K562 (cell line): ENCODE data around the gene RINL. TPM values are rescaled to one million over a fixed set of nuclear protein-coding genes. Genes with fewer than 3 reads are reported as not detected.

Source experiments
- ATAC-seq: fragments of 200-7000 bp; cut with Tn5 transposase; 3 replicates; pipeline ENCODE4 v1.9.1; 2020; ENCODE audit warnings: moderate library complexity
- BruUV-seq: library from RNA; stranded (reverse); fragments of 400-500 nt; replicated peaks from 2 replicates; lab custom pipeline; 2021; lab: Mats Ljungman, UMichigan
- CTCF ChIA-PET: fragments of 300-600 bp; formaldehyde crosslinking; extraction: SDS; loops from one replicate; lab custom pipeline; 2021; ENCODE audit warnings: low intra/inter-chr PET ratio; lab: Yijun Ruan, JAX
- POLR2A ChIA-PET: fragments of 300-600, 350-650 bp; sonication (Branson Sonifier 250); formaldehyde crosslinking; extraction: SDS; loops from one replicate; lab custom pipeline; 2021; ENCODE audit warnings: antibody characterized with exemption, inconsistent platforms; lab: Yijun Ruan, JAX
- DNase-seq, 4 experiments: peaks; one replicate each; pipeline versions ENCODE4 v3.0.0 to v3.0.0-alpha.2; 2011 to 2018; ENCODE audit warnings: low spot score in 3 of 4, mixed read lengths in 3 of 4; ENCODE audit errors: extremely low read depth in 1 of 4
- FAIRE-seq: peaks from 2 replicates; lab custom pipeline; 2011; peaks lifted over from hg19 to GRCh38; lab: Jason Lieb, UNC
- H2AFZ ChIP-seq: 2 replicates; pipeline ENCODE4 v1.6.0; 2011; ENCODE audit warnings: low read depth, low read length, control low read depth, inconsistent platforms
- H3K27ac ChIP-seq: fragments of 200-600 bp; 3 replicates; pipeline ENCODE4 v1.8.0; 2011; ENCODE audit warnings: low read depth, mild to moderate bottlenecking, control low read depth, inconsistent platforms, low read length, moderate library complexity, mixed read lengths; ENCODE audit errors: extremely low read depth
- H3K27me3 ChIP-seq, 2 experiments: fragments of 300-600 bp in 1 of 2; 2 replicates in 1 of 2; 3 replicates in 1 of 2; pipeline versions ENCODE4 v1.6.0 to v1.8.0; 2011; ENCODE audit warnings: inconsistent platforms in 2 of 2, low read length in 2 of 2, mild to moderate bottlenecking in 1 of 2, mixed read lengths in 1 of 2, moderate library complexity in 1 of 2; ENCODE audit not compliant: control insufficient read depth in 2 of 2, insufficient read depth in 2 of 2
- H3K36me3 ChIP-seq: fragments of 300-600 bp; 3 replicates; pipeline ENCODE4 v1.8.0; 2011; ENCODE audit warnings: mild to moderate bottlenecking, low read length, inconsistent platforms; ENCODE audit not compliant: control insufficient read depth, insufficient read depth
- H3K4me1 ChIP-seq, 2 experiments: fragments of 200-600 bp in 1 of 2; replicated peaks in 1 of 2; 2 replicates in 1 of 2; 3 replicates in 1 of 2; pipeline versions ENCODE4 v1.5.1 to v1.8.0; 2011; ENCODE audit warnings: inconsistent platforms in 2 of 2, low read length in 2 of 2, mild to moderate bottlenecking in 1 of 2, mixed read lengths in 1 of 2, moderate library complexity in 1 of 2; ENCODE audit not compliant: control insufficient read depth in 2 of 2, insufficient read depth in 2 of 2
- H3K4me2 ChIP-seq: 2 replicates; pipeline ENCODE4 v1.6.1; 2011; ENCODE audit warnings: low read length, control low read depth, inconsistent platforms, mixed read lengths; ENCODE audit not compliant: insufficient read depth
- H3K4me3 ChIP-seq: fragments of 200-600 bp; sonication (generic), shearing (Covaris generic); 2 replicates; pipeline ENCODE4 v1.5.1; 2016; ENCODE audit warnings: control low read depth, inconsistent platforms
- H3K79me2 ChIP-seq: fragments of 200-600 bp; 3 replicates; pipeline ENCODE4 v1.8.0; 2011; ENCODE audit warnings: low read length, inconsistent platforms; ENCODE audit not compliant: control insufficient read depth, insufficient read depth
- H3K9ac ChIP-seq, 2 experiments: 2 replicates each; pipeline versions ENCODE4 v1.6.0 to v1.6.1; 2011; ENCODE audit warnings: low read depth in 2 of 2, low read length in 2 of 2, control low read depth in 1 of 2, inconsistent platforms in 1 of 2, mild to moderate bottlenecking in 1 of 2, mixed read lengths in 1 of 2; ENCODE audit not compliant: insufficient read depth in 1 of 2
- H3K9me1 ChIP-seq: one replicate; pipeline ENCODE4 v1.6.0; 2011; ENCODE audit warnings: inconsistent platforms, mild to moderate bottlenecking, low read length, moderate library complexity; ENCODE audit not compliant: control insufficient read depth, insufficient read depth
- H3K9me3 ChIP-seq: replicated peaks from 2 replicates; pipeline ENCODE4 v1.5.1; 2011; ENCODE audit warnings: low read depth, low read length, inconsistent platforms; ENCODE audit not compliant: control insufficient read depth, insufficient read depth
- H4K20me1 ChIP-seq: replicated peaks from 2 replicates; pipeline ENCODE4 v1.6.1; 2011; ENCODE audit warnings: low read length, inconsistent platforms, mixed read lengths; ENCODE audit not compliant: control insufficient read depth, insufficient read depth
- ARID2 ChIP-seq: fragments of 450-650 bp; IDR thresholded peaks from 2 replicates; pipeline ENCODE4 v1.6.1; 2017; ENCODE audit warnings: antibody characterized with exemption, mild to moderate bottlenecking
- GABPB2 ChIP-seq: fragments of 250-450 bp; sonication (Bioruptor Pico); conservative IDR thresholded peaks from 2 replicates; pipeline ENCODE4 v1.5.1; 2021; ENCODE audit warnings: mild to moderate bottlenecking
- GTF2B ChIP-seq: IDR thresholded peaks from 2 replicates; pipeline ENCODE4 v1.6.1; 2011; ENCODE audit not compliant: insufficient read length; ENCODE audit errors: extremely low read depth
- HNRNPLL ChIP-seq: fragments of 200-400 bp; formaldehyde crosslinking; IDR thresholded peaks from 2 replicates; pipeline ENCODE4 v1.6.1; 2017; ENCODE audit warnings: low read length, low read depth, mild to moderate bottlenecking; ENCODE audit not compliant: poor library complexity, severe bottlenecking
- KLF1 ChIP-seq: fragments of 450-650 bp; IDR thresholded peaks from 2 replicates; pipeline ENCODE4 v1.6.1; 2016; ENCODE audit warnings: missing genetic modification characterization, missing compliant biosample characterization
- MYNN ChIP-seq, 2 experiments: sonication (generic); formaldehyde crosslinking in 1 of 2; IDR thresholded peaks; 2 replicates each; pipeline versions ENCODE4 v1.5.0 to v1.6.1; 2016 to 2020; ENCODE audit warnings: antibody characterized with exemption in 1 of 2, missing genetic modification reagents in 1 of 2
- NR4A1 ChIP-seq, 2 experiments: fragments of 250-450 bp in 1 of 2; fragments of 450-650 bp in 1 of 2; sonication (Bioruptor Pico) in 1 of 2; IDR thresholded peaks; 2 replicates each; pipeline versions ENCODE4 v1.4.0 to v1.6.1; 2016 to 2020; ENCODE audit warnings: mild to moderate bottlenecking in 2 of 2, missing compliant biosample characterization in 1 of 2, missing genetic modification characterization in 1 of 2, moderate library complexity in 1 of 2
- POLR2G ChIP-seq: fragments of 200-400 bp; formaldehyde crosslinking; IDR thresholded peaks from 2 replicates; pipeline ENCODE4 v1.6.1; 2017; ENCODE audit warnings: low read depth, mild to moderate bottlenecking, antibody characterized with exemption, low read length, moderate library complexity
- RAD21 ChIP-seq, 2 experiments: fragments of 250-450 bp in 1 of 2; fragments of 450-650 bp in 1 of 2; sonication (Bioruptor Pico) in 1 of 2; formaldehyde crosslinking in 1 of 2; IDR thresholded peaks in 1 of 2; conservative IDR thresholded peaks in 1 of 2; 2 replicates each; pipeline versions ENCODE4 v1.4.0 to v1.8.0; 2020 to 2022; ENCODE audit warnings: mild to moderate bottlenecking in 2 of 2, moderate library complexity in 1 of 2
- RBM34 ChIP-seq: fragments of 200-400 bp; formaldehyde crosslinking; IDR thresholded peaks from 2 replicates; pipeline ENCODE4 v1.6.1; 2018; ENCODE audit warnings: low read length, borderline replicate concordance; ENCODE audit not compliant: insufficient read depth
- SMARCA5 ChIP-seq: fragments of 450-650 bp; IDR thresholded peaks from 2 replicates; pipeline ENCODE4 v1.6.1; 2016
- ZKSCAN1 ChIP-seq: fragments of 150-350 bp; IDR thresholded peaks from 2 replicates; pipeline ENCODE4 v1.6.1; 2016; ENCODE audit warnings: low read depth, low read length
- ZNF121 ChIP-seq: sonication (generic); formaldehyde crosslinking; conservative IDR thresholded peaks from 2 replicates; pipeline ENCODE4 v1.8.0; 2022; ENCODE audit warnings: missing genetic modification reagents
- ZNF133 ChIP-seq: fragments of 250-450 bp; sonication (Bioruptor Pico); IDR thresholded peaks from 2 replicates; pipeline ENCODE4 v1.4.0; 2020; ENCODE audit warnings: mild to moderate bottlenecking
- WGBS: fragments of 100-300 bp; shearing (Covaris generic); methylation state at CpG from one replicate; pipeline ENCODE4 v1.1.6; 2016; ENCODE audit warnings: low coverage, mixed read lengths; ENCODE audit not compliant: insufficient coverage; ENCODE audit errors: missing lambda C conversion rate; 5-methylcytosine and 5-hydroxymethylcytosine counted together
- in situ Hi-C: fragments of 300-500 bp; cut with MboI; formaldehyde crosslinking; loops from 4 replicates; pipeline ENCODE4 v1.15.0; 2018; ENCODE audit warnings: inconsistent platforms, mixed read lengths
- intact Hi-C: fragments of 100-400 bp; cut with micrococcal nuclease; formaldehyde crosslinking; loops from 2 replicates; pipeline ENCODE4 v1.14.2; 2022
- polyA plus RNA-seq, 8 experiments: library from polyadenylated mRNA; depleted of rRNA in 4 of 8; stranded (reverse) in 5 of 8; unstranded in 3 of 8; fragments of >200 nt; fragmentation: Nextera tagmentation in 2 of 8; fragmentation: Illumina TruSeq in 1 of 8; extraction: Ambion mirVana in 2 of 8; extraction: Trizol in 1 of 8; gene quantifications; 2 replicates each; pipeline versions ENCODE4 v1.2.1 to v1.2.3, GENCODE V29; 2011 to 2014; ENCODE audit warnings: inconsistent platforms in 1 of 8, missing spikeins in 1 of 8
- total RNA-seq, 7 experiments: library from RNA; depleted of rRNA in 6 of 7; stranded (reverse); fragments of >200 nt in 6 of 7; fragmentation: Illumina TruSeq in 2 of 7; extraction: Trizol in 2 of 7; gene quantifications; 2 replicates each; pipeline versions ENCODE4 v1.2.1 to v1.2.3, GENCODE V29; 2011 to 2021; ENCODE audit warnings: low replicate concordance in 1 of 7
- TF ChIP-seq, protein P1 (sequence below): fragments of 450-650 bp; formaldehyde crosslinking; IDR thresholded peaks from 2 replicates; pipeline ENCODE4 v1.4.0; 2020; ENCODE audit warnings: mild to moderate bottlenecking, moderate library complexity
- TF ChIP-seq, protein P2 (sequence below): fragments of 250-450 bp; sonication (Bioruptor Pico); IDR thresholded peaks from 2 replicates; pipeline ENCODE4 v1.5.0; 2022; ENCODE audit warnings: mild to moderate bottlenecking

RINL gene
- total and polyA plus RNA-seq, 9 of the 15 experiments (the other 6 are each of a cell fraction or from before 2014, with no cell fraction given) = 0.82 to 10.9 (median 4.9) TPM

DNA sequence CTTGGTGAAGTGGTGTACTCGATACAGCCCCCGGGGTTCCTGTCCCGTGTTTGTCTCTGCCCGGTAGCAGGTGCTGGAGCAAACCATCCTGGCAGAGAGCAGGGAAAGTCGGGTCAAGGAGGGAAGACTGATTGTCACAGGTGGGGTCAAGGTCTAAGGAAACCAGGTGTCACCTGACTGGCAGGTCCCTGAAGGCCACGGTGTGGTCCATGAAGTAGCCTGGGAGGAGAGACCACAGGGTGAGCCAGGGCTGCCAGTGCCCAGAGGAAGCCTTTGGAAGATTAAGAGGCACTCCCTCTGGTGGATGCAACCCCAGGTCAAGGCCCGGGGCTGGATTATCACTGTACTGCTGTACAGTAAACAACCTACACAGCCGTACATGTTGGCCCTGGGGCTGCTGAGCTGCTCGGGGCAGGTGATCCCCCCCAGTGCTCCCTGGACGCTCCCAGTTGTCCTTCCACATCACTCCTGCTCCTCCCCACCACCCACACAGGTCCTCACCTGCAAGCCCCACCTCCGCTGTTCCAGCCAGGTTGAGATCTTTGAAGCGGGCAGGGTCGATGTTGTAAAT lies 39.9 kb upstream of the RINL start (continued):
- TF ChIP-seq ZNF133 (CRISPR knock-in tag) = no peak
- TF ChIP-seq ZKSCAN1 = no peak
- TF ChIP-seq SMARCA5 = no peak
- peak; percentile 20 for TF ChIP-seq POLR2G
- no peak for TF ChIP-seq MYNN (IDR thresholded peaks at IDR 0.05)
- TF ChIP-seq MYNN (CRISPR knock-in tag; IDR thresholded peaks at IDR 0.05) = no peak

GRCh38 chr19:38917516-38917915 lies 39.4 kb upstream of the RINL start:
- no peak overlapping the region for H2AFZ ChIP-seq
- WGBS = 80% methylated on average over 7 of the region's 9 CpGs
- peak overlapping the region in 1 of 2 experiments; percentile 37; a peak in 2 of 4 replicates for H3K9ac ChIP-seq
- ATAC-seq (no peak), DNase-seq (peak in 1 of 4 experiments; percentile 14), FAIRE-seq (no peak)
- H3K36me3 ChIP-seq = peaks cover 25% of the 10 kb centered on the region; the same call in 1 of the 3 replicates
- CTCF ChIA-PET = no interaction called here
- in situ Hi-C loops (no loop called here), intact Hi-C loops (no loop called here)
- H3K9me1 ChIP-seq = no peaks in the 10 kb centered on the region
- H3K4me2 ChIP-seq = no peak overlapping the region
- H3K27ac ChIP-seq = no peak overlapping the region
- H3K79me2 ChIP-seq = no peaks in the 10 kb centered on the region
- no peak overlapping the region for H3K4me3 ChIP-seq
- no peaks in the 10 kb centered on the region for H3K27me3 ChIP-seq
- no peaks in the 10 kb centered on the region for H3K9me3 ChIP-seq
- peaks cover 0 to 43% of the 10 kb centered on the region in 2 experiments; a peak in 3 of 5 replicates for H3K4me1 ChIP-seq
- POLR2A ChIA-PET = interaction anchor here (1.2 kb wide), 1 partner anchor 13 kb away, joined by 3 read pairs; no protein-coding TSS in a partner anchor
- H4K20me1 ChIP-seq = no peaks in the 10 kb centered on the region
- BruUV-seq = no TSS peak
- TF ChIP-seq NR4A1 (CRISPR knock-in tag; IDR thresholded peaks at IDR 0.05) = no peak
- no peak for TF ChIP-seq NR4A1 (tag; IDR thresholded peaks at IDR 0.05)
- TF ChIP-seq, protein P1, sequence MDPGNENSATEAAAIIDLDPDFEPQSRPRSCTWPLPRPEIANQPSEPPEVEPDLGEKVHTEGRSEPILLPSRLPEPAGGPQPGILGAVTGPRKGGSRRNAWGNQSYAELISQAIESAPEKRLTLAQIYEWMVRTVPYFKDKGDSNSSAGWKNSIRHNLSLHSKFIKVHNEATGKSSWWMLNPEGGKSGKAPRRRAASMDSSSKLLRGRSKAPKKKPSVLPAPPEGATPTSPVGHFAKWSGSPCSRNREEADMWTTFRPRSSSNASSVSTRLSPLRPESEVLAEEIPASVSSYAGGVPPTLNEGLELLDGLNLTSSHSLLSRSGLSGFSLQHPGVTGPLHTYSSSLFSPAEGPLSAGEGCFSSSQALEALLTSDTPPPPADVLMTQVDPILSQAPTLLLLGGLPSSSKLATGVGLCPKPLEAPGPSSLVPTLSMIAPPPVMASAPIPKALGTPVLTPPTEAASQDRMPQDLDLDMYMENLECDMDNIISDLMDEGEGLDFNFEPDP = no peak
- no peak for TF ChIP-seq RBM34
- no peak for TF ChIP-seq HNRNPLL
- TF ChIP-seq ARID2 = no peak
- TF ChIP-seq, protein P2, sequence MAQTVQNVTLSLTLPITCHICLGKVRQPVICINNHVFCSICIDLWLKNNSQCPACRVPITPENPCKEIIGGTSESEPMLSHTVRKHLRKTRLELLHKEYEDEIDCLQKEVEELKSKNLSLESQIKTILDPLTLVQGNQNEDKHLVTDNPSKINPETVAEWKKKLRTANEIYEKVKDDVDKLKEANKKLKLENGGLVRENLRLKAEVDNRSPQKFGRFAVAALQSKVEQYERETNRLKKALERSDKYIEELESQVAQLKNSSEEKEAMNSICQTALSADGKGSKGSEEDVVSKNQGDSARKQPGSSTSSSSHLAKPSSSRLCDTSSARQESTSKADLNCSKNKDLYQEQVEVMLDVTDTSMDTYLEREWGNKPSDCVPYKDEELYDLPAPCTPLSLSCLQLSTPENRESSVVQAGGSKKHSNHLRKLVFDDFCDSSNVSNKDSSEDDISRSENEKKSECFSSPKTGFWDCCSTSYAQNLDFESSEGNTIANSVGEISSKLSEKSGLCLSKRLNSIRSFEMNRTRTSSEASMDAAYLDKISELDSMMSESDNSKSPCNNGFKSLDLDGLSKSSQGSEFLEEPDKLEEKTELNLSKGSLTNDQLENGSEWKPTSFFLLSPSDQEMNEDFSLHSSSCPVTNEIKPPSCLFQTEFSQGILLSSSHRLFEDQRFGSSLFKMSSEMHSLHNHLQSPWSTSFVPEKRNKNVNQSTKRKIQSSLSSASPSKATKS = no peak
- no peak for TF ChIP-seq GABPB2 (CRISPR knock-in tag)
- no peak for TF ChIP-seq GTF2B
- TF ChIP-seq RAD21 (CRISPR knock-in tag; conservative IDR thresholded peaks at IDR 0.05 in 1 of 2, IDR thresholded peaks at IDR 0.05 in 1 of 2) = no peak
- no peak for TF ChIP-seq ZNF121 (CRISPR knock-in tag)
- TF ChIP-seq KLF1 (tag) = no peak
